Inflammatory macrophage treated with lipopolysaccharide for 1 hour (primary cell): Measurements from ENCODE around the gene TTLL10.
"Not testable (repeated sequence)": the region's sequence is repeated elsewhere in the genome, so short reads cannot be mapped to it uniquely, and the experiment has no call there.

Source experiments
- DNase-seq, 2 donors: peaks; one replicate each; pipeline ENCODE4 v3.0.0-alpha.2; 2020 to 2022

TTLL10 gene

DNA sequence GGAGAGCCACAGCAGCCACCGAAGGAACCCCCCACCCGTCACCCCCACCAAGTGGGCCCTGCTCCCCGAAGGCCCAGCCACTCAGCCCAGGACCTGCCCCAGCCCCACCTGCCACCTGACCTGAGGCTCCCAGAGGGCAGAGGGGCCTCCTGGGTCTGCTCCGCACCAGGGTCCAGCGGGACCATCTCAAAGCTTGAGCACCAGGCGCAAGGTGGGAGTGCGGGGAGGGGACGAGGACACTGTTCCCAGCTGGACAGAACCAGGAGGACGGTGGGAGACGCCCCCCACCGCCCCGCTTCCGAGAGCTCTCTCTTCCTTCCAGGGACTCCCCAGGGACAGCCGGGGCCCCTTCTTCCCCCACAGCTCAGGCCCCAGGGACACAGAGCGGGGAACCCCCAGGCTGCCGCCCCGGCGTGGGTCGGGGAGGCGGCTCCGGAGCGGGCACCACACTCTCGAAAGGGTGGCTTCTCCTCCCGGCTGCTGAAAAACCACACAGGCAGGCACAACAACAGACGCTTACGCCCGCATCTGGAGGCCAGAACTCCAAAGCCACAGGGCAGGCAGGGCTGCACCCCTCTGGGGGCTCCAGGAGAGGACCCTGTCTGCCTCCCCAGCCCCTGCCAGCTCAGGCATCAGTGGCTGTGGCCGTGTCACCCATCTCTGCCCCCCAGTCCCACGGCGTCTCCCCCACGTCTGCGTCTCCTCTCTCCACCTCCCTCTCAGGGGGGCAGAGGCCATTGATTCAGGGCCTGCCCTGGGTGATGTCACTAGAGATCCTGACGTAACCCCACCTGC, 1.9 kb upstream of the TTLL10 start:
- no peak for DNase-seq

DNA sequence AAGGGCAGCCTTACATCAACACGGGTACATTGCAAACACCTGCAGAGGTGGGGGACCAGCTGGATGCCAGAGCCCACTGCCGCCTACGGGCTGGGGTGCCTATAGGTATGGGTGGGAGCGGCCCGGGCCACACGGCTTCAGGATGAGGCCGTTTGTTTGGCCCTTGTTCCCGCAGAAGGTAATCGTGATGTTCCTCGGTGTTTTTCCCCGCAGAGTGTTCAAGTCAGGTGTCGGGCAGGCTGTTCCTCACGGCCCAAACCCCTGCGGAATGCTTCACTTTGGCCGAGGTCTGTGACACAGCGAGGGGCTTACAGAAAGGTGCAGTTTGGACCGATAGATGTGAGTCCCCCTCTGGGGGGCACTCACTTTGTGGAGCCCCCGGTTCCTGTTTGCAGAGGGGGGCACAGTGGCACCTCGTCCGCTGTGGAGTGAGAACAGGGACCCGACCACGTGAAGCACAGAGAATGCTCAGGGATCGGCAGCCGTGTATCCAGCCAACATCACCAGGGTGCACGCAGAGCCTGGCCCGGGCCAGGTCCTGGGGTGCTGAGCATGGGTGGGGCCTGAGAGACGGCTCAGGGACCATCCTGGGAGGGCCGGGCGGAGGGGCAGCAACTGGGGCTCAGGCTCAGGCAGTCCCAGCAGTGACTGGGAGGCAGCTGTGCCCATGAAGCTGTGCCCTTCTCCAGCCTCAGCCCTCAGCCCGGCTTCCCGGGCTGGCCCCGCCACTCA, 453 bp upstream of the TTLL10 start:
- DNase-seq = no peak

GRCh38 chr1:1175221-1176062, 1.8 kb downstream of the TTLL10 start:
- DNase-seq = no peak

DNA sequence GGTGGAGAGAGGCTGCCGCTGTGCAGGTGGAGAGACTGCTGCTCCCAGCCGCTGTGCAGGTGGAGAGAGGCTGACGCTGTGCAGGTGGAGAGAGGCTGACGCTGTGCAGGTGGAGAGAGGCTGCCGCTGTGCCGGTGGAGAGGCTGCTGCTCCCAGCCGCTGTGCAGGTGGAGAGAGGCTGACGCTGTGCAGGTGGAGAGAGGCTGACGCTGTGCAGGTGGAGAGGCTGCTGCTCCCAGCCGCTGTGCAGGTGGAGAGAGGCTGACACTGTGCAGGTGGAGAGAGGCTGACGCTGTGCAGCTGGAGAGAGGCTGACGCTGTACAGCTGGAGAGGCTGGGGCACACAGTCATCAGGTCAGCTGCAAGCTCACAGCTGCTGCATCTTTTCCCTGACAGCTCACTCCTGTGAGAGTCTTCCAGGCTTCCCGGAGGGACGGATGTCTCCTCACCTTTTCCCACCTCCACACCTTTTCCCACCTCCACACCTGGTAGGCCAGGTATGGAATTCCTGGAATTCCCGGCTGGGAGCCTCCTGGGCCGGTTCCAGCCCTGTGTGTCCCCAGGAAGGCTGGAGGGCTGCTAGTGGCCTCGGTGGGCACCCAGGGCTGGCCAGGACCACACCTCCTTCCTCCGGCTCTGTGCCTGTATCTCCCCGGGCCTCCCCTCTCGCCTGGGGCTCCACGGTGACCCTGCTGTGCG, 2.5 kb downstream of the TTLL10 start:
- not testable (repeated sequence) for DNase-seq

DNA sequence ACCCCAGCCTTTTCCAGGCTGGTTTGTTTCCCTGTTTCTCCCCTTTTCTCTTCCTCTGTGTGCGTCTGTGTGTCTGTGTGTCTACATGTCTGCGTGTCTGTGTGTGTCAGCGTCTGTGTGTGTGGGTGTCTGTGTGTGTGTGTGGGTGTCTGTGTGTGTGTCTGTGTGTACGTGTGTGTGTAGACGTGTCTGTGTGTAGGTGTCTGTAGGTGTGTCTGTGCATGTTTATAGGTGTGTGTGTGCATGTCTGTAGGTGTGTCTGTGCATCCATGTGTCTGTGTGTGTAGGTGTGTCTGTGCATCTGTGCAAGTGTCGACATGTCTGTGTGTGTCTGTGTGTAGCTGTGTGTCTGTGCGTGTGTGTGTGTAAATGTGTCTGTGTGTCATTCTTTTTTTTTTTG, 3.3 kb downstream of the TTLL10 start:
- no peak for DNase-seq

DNA sequence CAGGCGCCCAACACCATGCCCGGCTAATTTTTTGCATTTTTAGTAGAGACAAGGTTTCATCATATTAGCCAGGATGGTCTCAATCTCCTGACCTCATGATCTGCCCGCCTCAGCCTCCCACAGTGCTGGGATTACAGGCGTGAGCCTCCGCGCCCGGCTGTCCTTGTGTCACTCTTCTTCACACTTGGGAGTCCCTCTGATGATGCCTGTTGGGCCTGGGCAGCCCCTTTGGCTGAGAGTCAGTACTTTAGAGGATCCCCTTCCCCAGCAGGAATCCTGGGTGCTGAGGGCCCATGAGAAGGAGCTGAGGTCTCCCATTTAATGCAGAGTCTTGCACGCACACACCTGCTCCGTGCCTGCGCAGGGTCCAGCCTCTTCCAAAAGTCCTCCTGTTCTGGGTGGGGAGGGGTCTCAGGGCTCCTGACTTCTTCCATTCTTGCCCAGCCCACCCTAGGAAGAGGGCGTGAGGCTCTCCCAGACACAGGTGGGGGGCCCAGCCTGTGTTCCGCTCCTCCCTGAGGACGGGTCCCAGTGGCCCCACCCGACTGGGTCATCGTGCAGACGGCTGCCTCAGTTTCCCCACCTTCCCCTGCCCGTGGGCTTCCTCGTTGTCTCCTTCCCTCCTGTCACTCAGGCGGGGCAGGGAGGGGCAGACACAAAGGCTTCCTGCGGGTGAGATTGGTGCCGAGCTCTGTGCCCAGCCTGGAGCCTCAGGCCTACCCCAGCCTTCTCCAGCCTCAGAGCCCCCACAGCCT, 3.9 kb downstream of the TTLL10 start:
- DNase-seq = no peak

GRCh38 chr1:1178794-1179331, 5.2 kb downstream of the TTLL10 start:
- no peak for DNase-seq

DNA sequence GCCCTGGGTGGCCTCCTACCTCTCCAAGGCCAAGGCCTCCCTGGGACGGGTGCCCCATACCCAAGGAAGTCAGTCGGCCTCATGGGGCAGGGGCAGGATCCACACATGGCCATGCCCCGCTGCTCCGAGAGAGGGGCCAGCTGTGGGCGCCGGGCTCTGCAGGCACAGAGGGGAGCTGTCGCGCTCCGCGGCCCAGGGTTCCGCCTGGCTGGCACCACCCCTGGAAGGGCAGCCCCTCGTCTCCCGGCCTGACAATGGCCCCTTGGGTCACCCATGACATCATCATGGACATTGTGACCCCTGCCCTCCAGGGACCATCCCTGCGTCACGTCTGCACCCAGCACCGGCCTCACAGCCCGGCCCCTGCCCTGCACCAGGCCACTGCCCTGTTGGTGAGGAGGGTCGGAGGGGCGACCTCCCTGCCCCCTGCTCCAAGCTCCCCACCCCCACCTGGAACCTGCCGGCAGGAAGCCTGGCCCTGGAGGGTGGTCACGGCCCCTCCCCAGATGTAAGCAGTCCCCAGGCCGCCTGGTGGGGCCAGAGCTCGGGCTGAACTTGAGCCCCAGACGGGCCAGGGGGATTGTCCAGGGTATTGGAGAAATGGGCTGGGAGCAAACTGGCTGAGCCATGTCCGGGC, 5.8 kb downstream of the TTLL10 start:
- no peak for DNase-seq

DNA sequence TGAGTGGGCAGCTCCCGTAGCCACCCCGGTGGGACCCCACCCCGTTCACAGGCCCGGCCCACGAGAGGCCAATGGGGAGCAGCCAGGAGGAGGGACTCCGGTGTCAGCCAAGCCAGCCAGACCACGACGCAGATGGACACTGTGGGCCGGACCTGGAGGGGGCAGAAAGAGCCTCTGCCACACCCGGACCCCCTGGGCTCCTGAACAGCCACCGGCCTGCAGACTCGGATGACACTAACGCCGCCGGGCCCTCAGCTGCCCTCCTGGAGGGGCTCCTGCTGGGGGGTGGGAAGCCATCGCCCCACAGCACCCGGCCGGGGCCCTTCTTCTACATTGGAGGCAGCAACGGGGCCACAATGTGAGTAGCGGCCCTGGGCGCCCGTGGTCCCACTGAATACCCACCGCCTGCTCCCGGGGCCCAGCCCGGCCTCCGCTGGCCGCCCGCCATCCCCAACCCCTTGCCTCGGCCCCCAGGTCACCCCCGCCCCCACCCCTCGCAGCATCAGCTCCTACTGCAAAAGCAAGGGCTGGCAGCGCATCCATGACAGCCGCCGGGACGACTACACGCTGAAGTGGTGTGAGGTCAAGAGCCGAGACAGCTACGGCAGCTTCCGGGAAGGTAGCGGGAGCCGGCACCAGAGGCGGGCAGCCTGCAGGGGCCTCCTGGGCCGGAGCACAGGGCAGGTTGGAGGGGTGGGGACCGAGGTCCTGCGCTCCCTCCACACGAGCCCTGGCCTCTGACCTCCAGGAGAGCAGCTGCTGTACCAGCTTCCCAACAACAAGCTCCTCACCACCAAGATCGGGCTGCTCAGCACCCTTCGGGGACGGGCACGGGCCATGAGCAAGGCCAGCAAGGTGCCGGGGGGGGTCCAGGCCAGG, 6.5 kb downstream of the TTLL10 start:
- DNase-seq = no peak

GRCh38 chr1:1181129-1181937, 7.7 kb downstream of the TTLL10 start:
- no peak for DNase-seq

GRCh38 chr1:1181938-1182410, 8.3 kb downstream of the TTLL10 start:
- DNase-seq = no peak

DNA sequence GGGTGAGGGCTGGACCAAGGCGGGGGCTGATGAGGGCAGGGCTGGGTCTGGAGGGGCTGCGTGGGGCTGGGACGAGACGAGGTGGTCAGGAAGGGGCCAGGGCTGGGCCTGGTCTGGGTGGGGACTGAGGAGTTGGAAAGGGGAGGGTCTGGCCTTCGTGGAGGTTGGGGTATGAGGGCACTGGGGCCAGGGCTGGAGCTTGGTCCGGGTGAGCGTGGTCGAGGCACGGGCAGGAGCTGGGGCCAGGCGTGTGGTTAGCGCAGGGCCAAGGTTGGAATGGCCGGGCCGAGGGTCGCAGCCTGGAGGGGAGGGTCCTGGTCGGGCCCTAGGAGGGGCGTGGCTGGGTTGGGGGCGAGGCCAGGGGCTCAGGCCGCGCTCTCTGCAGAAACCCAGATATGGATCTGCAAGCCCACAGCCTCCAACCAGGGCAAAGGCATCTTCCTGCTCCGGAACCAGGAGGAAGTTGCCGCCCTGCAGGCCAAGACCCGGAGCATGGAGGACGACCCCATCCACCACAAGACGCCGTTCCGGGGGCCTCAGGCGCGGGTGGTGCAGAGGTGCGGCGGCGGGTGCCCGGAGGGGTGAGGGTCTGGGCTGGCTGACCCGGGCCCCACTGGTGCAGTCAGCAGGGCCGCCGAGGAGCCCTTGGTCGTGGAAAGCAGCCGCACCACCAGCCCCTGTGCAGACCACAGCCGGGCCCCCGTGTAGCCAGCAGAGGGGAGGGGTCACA, 9.0 kb downstream of the TTLL10 start:
- DNase-seq = no peak

DNA sequence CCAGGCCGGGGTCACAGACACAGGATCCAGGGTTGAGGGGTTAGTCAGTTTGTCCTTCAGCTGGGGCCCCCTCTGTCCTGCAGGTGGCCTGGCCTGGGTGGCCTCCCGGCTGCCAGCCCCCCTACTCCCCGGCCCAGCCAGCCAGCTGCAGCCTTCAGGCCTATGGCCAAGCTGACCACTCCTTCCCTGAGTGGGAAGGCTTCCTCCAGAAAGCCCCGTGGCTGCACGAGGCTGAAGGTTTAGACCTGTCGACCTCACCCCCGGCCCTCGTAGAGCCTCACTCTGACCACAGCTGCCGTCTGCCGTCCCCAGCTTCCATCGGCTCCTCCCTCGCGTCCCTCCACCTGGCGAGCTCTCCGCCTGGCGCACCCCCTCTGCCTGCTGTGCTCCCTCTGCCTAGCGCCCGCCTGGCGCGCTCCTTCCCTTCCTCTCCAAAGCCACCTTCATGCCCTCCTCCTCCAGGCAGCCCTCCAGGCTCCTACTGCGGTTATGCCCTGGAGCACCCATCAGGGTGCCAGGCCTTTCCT, 9.6 kb downstream of the TTLL10 start:
- no peak for DNase-seq

GRCh38 chr1:1183833-1184775, 10.4 kb downstream of the TTLL10 start:
- DNase-seq = no peak

DNA sequence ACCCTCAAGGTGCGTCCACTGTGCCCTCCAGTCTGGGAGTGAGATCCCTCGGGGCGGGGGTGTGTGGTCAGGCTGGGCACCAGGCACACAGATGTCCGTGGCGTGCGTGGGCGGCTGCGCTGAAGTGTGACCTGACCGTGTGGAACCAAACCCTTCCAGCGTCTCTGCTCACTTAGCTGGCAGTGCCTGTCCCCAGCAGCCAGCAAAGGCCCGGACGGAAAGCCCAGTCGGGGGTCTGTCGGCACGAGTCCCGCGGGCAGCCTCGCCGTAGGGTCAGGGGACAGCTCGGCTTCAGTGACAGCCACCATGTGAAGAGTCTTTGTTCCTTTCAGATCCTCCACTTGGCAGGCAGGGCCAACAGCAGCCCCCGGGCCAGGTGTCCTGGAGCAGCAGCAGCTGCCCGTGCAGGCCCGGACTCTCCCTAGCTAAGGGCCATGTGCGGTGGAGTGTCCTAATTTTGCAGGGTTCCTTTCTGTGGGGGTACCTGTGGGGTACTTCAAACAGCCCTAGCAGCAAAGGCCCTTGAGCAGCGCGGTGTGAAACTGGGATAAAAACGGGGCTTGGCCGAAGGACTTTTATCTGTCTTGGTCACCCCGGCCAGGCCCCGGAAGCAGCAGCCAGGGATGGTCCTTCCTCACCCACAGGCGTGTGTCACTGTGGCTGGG, 11.6 kb downstream of the TTLL10 start:
- no peak for DNase-seq

- DNase-seq = no peak
Observed at GRCh38 chr1:1187938-1188337, 14.3 kb downstream of the TTLL10 start.
